Type B pancreatic cell (in vitro differentiated cells): ENCODE data around the gene GPRC5A. TPM values are rescaled to one million over a fixed set of nuclear protein-coding genes. Genes with fewer than 3 reads are reported as not detected.

Experiments
- DNase-seq: peaks from one replicate; pipeline ENCODE4 v3.0.0; 2021; ENCODE audit warnings: mixed read lengths; ENCODE audit not compliant: unreplicated experiment; ENCODE audit errors: extremely low spot score
- H3K27ac Mint-ChIP-seq: 2 replicates; pipeline ENCODE4 v1.8.0; 2021; ENCODE audit warnings: mild to moderate bottlenecking, mixed read lengths
- H3K27me3 Mint-ChIP-seq: 2 replicates; pipeline ENCODE4 v1.8.0; 2021; ENCODE audit warnings: mixed read lengths
- H3K36me3 Mint-ChIP-seq: 2 replicates; pipeline ENCODE4 v1.8.0; 2021; ENCODE audit warnings: mixed read lengths
- H3K4me1 Mint-ChIP-seq: one replicate; pipeline ENCODE4 v1.8.0; 2021; ENCODE audit warnings: mixed read lengths; ENCODE audit not compliant: unreplicated experiment
- H3K4me3 Mint-ChIP-seq: 2 replicates; pipeline ENCODE4 v1.8.0; 2021; ENCODE audit warnings: mild to moderate bottlenecking, mixed read lengths
- H3K9me3 Mint-ChIP-seq: 2 replicates; pipeline ENCODE4 v1.8.0; 2021; ENCODE audit warnings: mixed read lengths
- total RNA-seq: library from RNA; stranded (reverse); gene quantifications from 2 replicates; pipeline ENCODE4 v1.2.1, GENCODE V29; 2021; ENCODE audit warnings: low replicate concordance
- TF ChIP-seq, protein P1 (sequence below): fragments of 200-600 bp; sonication (generic); conservative IDR thresholded peaks from 2 replicates; pipeline ENCODE4 v1.5.0; 2021; ENCODE audit warnings: antibody characterized with exemption, mild to moderate bottlenecking

GPRC5A gene
- total RNA-seq, 1 donor from 2014 or later: 152 TPM

DNA sequence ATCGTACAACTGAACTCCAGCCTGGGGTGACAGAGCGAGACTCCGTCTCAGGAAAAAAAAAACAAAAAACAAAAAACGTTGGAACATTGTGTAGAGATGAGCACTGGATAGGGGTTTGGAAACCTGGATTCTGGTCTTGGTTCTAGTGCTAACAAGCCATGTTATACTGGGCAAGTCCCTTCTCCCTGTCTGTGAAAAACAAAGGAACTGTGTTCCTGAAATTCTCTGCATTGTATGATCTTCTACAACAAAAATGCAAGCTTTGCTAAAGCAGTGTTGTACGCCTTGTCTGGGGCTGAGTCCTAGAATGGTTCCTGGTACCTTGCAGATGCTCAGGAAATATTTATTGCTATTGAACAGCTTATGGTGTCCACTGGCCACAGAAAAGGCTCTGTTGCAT is 47.2 kb downstream of the GPRC5A start:
- Mint-ChIP-seq H3K4me3 (no peak overlapping the region), H3K27ac (no peak overlapping the region), H3K36me3 (peaks cover 11% of the 10 kb centered on the region), H3K27me3 (no peaks in the 10 kb centered on the region), H3K4me1 (no peaks in the 10 kb centered on the region), H3K9me3 (no peaks in the 10 kb centered on the region)
- TF ChIP-seq, protein P1, sequence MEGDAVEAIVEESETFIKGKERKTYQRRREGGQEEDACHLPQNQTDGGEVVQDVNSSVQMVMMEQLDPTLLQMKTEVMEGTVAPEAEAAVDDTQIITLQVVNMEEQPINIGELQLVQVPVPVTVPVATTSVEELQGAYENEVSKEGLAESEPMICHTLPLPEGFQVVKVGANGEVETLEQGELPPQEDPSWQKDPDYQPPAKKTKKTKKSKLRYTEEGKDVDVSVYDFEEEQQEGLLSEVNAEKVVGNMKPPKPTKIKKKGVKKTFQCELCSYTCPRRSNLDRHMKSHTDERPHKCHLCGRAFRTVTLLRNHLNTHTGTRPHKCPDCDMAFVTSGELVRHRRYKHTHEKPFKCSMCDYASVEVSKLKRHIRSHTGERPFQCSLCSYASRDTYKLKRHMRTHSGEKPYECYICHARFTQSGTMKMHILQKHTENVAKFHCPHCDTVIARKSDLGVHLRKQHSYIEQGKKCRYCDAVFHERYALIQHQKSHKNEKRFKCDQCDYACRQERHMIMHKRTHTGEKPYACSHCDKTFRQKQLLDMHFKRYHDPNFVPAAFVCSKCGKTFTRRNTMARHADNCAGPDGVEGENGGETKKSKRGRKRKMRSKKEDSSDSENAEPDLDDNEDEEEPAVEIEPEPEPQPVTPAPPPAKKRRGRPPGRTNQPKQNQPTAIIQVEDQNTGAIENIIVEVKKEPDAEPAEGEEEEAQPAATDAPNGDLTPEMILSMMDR: no peak
- DNase-seq: no peak

DNA sequence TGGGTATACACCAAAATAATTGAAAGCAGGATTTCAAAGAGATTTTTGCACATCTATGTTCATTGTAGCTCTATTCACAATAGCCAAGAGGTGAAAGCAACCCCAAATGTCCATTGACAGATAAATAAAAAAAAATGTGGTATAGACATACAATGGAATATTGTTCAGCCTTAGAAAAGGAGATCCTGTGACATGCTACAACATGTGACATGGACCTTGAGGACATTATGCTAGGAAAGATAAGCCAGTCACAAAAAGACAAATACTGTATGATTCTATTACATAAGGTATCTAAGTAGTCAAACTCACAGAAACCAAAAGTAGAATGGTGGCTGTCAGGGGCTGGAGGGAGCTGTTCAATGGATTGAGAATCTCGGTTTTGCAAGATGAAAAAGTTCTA is 48.5 kb downstream of the GPRC5A start:
- Mint-ChIP-seq H3K27ac (no peak overlapping the region), H3K4me1 (no peaks in the 10 kb centered on the region), H3K27me3 (no peaks in the 10 kb centered on the region), H3K36me3 (peaks cover 14% of the 10 kb centered on the region), H3K4me3 (no peak overlapping the region), H3K9me3 (no peaks in the 10 kb centered on the region)
- TF ChIP-seq, protein P1: no peak
- DNase-seq: no peak

DNA sequence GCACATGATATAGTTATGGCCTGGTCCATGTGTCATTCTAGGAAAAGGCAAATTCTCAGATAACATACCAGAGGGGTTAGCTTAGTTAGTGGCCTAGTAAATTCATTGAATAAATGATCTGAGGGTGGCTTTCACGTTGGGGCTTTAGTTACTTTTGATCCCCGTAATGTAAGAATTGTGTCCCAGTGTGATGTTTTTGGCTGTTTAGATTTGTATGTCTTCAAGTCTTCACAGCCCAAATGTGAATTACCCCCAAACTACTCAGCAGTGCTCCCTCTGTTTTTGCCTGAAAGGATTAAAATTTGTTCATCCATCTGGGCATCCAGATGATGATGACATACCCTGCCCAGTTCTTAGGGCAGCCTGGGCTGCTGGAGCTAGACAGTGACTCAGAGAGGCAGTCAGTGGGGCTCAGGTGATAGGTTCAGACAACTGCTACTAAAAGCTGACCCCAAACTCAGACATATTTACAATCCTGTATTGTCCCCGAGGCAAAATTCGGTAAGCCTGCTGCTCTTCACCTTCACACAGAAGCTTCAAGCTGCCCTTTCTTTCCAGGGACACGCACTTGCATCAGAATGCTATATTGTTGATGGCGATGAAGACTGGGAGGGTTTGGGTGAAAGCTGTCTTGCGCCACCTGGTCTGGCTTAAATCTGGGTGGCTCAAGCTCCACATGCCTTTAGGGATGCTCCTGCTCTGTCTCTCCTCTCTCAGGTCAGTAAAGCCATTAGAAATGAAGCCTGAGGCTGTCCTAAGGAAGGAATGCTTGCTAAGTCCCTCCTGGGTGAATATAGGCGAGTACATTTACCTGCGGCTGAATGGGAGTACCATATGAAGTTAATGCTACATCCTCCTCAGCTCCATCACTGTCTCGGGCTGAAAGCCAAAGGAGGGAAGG is 50.3 kb downstream of the GPRC5A start:
- Mint-ChIP-seq H3K27ac (no peak overlapping the region), H3K4me3 (no peak overlapping the region), H3K4me1 (no peaks in the 10 kb centered on the region), H3K27me3 (no peaks in the 10 kb centered on the region), H3K36me3 (peaks cover 10% of the 10 kb centered on the region), H3K9me3 (no peaks in the 10 kb centered on the region)
- TF ChIP-seq, protein P1: no peak
- no peak for DNase-seq

DNA sequence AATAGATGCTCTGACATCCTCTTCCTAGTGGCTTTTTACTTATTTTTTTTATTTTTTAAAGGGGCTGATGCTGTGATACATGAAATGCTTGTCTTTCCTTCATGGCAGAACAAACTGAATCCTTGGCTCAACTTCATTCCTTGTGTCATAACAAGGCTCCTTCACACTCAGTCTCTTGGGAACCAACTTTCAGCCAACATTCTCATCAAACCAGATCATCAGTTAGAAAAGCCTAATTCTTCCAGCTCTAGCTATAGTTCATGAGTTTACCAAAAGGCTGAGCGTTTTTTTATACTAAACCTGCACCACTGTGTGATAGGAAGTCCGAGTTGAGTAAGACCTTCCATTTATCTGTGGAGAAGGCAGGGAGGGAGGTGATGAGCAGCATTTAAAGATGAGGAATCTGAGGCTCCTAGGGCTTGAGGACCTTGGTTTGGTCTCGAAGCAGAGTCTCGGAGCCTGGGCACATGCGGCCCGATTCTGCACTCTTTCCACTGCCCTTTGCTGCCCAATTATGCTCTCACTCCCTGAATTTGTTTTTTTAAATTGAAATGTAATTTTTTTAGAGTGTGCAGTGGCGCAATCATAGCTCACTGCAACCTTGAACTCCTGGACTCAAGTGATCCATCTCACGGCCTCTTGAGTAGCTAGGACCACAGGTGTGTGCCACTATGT is 52.4 kb downstream of the GPRC5A start:
- Mint-ChIP-seq H3K36me3 (peaks cover 3% of the 10 kb centered on the region), H3K27me3 (no peaks in the 10 kb centered on the region), H3K4me3 (no peak overlapping the region), H3K9me3 (no peaks in the 10 kb centered on the region), H3K4me1 (no peaks in the 10 kb centered on the region), H3K27ac (no peak overlapping the region)
- DNase-seq: no peak
- TF ChIP-seq, protein P1: no peak

DNA sequence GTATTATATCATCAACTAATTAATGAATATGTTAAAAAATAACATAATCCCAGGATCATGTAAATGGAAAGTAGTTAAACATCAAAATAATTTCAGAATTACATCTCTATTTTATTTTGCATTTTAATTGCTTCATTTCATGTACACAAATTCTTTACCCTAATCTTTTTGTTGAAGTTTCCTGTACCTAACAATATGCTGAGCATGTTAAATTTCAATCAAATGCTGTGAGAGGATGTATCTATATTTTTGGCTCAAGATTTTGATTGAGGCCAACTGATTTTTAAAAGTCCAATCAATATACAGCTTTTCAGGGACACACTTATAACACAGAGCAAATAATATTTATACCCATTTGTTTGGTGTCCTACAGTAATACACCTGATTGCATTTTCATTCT is 54.2 kb downstream of the GPRC5A start:
- H3K36me3 Mint-ChIP-seq: peaks cover 14% of the 10 kb centered on the region

More for the DNA sequence above, 54.2 kb downstream of the GPRC5A start:
- no peak overlapping the region for H3K27ac Mint-ChIP-seq
- peaks cover 6% of the 10 kb centered on the region for H3K9me3 Mint-ChIP-seq
- H3K27me3 Mint-ChIP-seq: no peaks in the 10 kb centered on the region
- TF ChIP-seq, protein P1: no peak
- no peak overlapping the region for H3K4me3 Mint-ChIP-seq
- no peaks in the 10 kb centered on the region for H3K4me1 Mint-ChIP-seq
- no peak for DNase-seq
